Measurements from ENCODE around the gene RNF213.

GRCh38 chr17:80294653-80295052, 34.0 kb downstream of the RNF213 start:
- no peak for TF ChIP-seq CTCF (IDR thresholded peaks at IDR 0.05)
- no peak for TF ChIP-seq POLR2A (IDR thresholded peaks at IDR 0.05)
